ENCODE data around the gene LACRT. TPM values are rescaled to one million over a fixed set of nuclear protein-coding genes. Genes with fewer than 3 reads are reported as not detected.

Gene LACRT
- total and polyA plus RNA-seq, 2 of the 4 experiments (the other 2 are of a cell fraction) = not detected

- no peak for TF ChIP-seq RAD21 (IDR thresholded peaks at IDR 0.05; ENCODE audit: low read length)
- TF ChIP-seq BHLHE40 (IDR thresholded peaks at IDR 0.05; ENCODE audit: low read depth, low read length) = no peak
- no peak for TF ChIP-seq FOS (IDR thresholded peaks at IDR 0.05; ENCODE audit: low read depth, low read length)
- no peak for TF ChIP-seq MAZ (IDR thresholded peaks at IDR 0.05; ENCODE audit: borderline replicate concordance, low read depth, low read length)
- no peak for TF ChIP-seq NFE2L2 (IDR thresholded peaks at IDR 0.05; ENCODE audit: low read depth, low read length)
- no peak for TF ChIP-seq CEBPB (IDR thresholded peaks at IDR 0.05; ENCODE audit: low read depth, low read length)
- no peak for TF ChIP-seq MXI1 (IDR thresholded peaks at IDR 0.05; ENCODE audit: borderline replicate concordance, low read depth, low read length)
Measured at GRCh38 chr12:54593135-54593534, 41.6 kb downstream of the LACRT start.

More at GRCh38 chr12:54593135-54593534, 41.6 kb downstream of the LACRT start:
- Histone ChIP-seq H3K4ac (ENCODE audit: low read depth, low read length) (no peak overlapping the region), H2BK20ac (ENCODE audit: low read depth, low read length) (no peak overlapping the region), H2BK120ac (ENCODE audit: low read depth, low read length) (no peak overlapping the region), H2AK5ac (ENCODE audit: low read depth, low read length) (no peak overlapping the region), H3K79me1 (ENCODE audit: low read depth in 1 of 2, low read length in 2 of 2) (no peaks in the 10 kb centered on the region), H3K9me3 (ENCODE audit: control insufficient read depth, insufficient read depth, low read length) (no peaks in the 10 kb centered on the region), H3K4me2 (ENCODE audit: low read depth, low read length) (no peak overlapping the region), H3K14ac (replicated peaks; ENCODE audit: low read depth, low read length) (no peak overlapping the region), H4K91ac (ENCODE audit: insufficient read depth, low read depth, low read length) (no peak overlapping the region), H2AK9ac (replicated peaks; ENCODE audit: low read depth, low read length, poor library complexity) (no peak overlapping the region), H3K23ac (ENCODE audit: low read depth, low read length) (no peak overlapping the region), H3K18ac (ENCODE audit: low read depth, low read length) (no peak overlapping the region), H4K5ac (ENCODE audit: low read depth, low read length) (no peak overlapping the region), H2BK15ac (ENCODE audit: low read depth, low read length) (no peak overlapping the region), H3K4me1 (ENCODE audit: control insufficient read depth, insufficient read depth, low read length) (no peaks in the 10 kb centered on the region), H4K8ac (ENCODE audit: low read depth in 2 of 2, low read length in 2 of 2) (no peak overlapping the region), H4K20me1 (ENCODE audit: insufficient read depth, low read length) (no peaks in the 10 kb centered on the region), H3K56ac (ENCODE audit: extremely low read depth, insufficient read depth, low read length) (no peak overlapping the region), H3K9me1 (ENCODE audit: insufficient read depth, low read length) (no peaks in the 10 kb centered on the region), H2AFZ (replicated peaks; ENCODE audit: low read length, poor library complexity) (no peak overlapping the region), H3K36me3 (ENCODE audit: control insufficient read depth, insufficient read depth, low read length) (no peaks in the 10 kb centered on the region), H3K9ac (ENCODE audit: low read depth, low read length) (no peak overlapping the region), H3K27me3 (ENCODE audit: control insufficient read depth, insufficient read depth, low read length) (peaks cover 44% of the 10 kb centered on the region), H3K27ac (ENCODE audit: insufficient read depth, low read length) (no peak overlapping the region), H2BK5ac (ENCODE audit: low read depth, low read length, poor library complexity, severe bottlenecking) (no peak overlapping the region), H3K4me3 (ENCODE audit: insufficient read depth, low read depth, low read length) (no peak overlapping the region)
- no peak for ATAC-seq (ENCODE audit: low read depth)
- intact Hi-C loops (cut with micrococcal nuclease) = no loop called here
- in situ Hi-C loops (cut with MboI; ENCODE audit: low sequenced_read_pairs) = no loop called here
- DNase-seq = no peak
- ChIA-PET POLR2A (ENCODE audit: unreplicated experiment) (no interaction called here), CTCF (no interaction called here)
- BruUV-seq (replicated peaks) = no TSS peak
- dilution Hi-C loops (cut with HindIII; ENCODE audit: low sequenced_read_pairs, unreplicated experiment) = no loop called here
- no CpG with 5 or more reads among the region's 4 CpGs for WGBS, 2 experiments (ENCODE audit: extremely low coverage in 2 of 2, insufficient read length in 1 of 2)
